ENCODE data around the gene HS3ST1.

Gene HS3ST1

DNA sequence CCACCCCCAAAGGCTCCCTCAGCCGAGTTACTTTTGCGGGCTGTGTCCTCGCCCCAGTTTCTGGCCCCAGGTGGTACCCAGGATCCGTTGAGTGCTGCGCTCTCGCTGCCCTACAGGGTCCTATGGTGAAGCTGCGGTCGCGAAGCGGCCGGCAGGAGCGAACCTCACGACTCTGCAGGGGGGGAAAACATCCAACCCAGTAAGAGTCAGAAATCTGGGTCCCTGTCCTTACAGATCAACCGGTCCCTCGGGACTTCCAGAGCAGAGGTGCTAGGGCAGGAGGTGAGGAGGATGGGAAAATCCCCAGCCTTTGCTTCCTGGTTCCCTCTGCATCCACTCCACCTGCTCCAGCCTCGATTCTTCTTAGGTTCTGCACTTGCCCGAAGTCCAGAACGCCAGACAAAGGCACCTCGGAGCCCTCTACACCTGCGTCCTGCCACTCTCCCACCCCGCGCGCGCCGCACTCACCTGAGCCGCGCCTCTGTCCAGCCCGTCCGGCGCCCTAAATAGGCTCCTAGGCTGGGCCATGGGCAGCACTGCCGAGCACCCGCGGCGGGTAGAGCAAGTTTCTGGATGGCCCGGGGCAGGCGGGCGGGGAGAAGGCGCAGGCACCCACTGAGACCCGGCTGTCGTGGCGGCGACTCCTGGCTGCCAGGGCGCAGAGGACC lies at the start of gene HS3ST1:
HS3ST1 (minus strand) TSS at position 664 of the 668 bp plus-strand sequence. CDS start 28,889 bp downstream, outside the sequence.
- DNase-seq (ENCODE audit: low read depth in 2 of 2): no peak

DNA sequence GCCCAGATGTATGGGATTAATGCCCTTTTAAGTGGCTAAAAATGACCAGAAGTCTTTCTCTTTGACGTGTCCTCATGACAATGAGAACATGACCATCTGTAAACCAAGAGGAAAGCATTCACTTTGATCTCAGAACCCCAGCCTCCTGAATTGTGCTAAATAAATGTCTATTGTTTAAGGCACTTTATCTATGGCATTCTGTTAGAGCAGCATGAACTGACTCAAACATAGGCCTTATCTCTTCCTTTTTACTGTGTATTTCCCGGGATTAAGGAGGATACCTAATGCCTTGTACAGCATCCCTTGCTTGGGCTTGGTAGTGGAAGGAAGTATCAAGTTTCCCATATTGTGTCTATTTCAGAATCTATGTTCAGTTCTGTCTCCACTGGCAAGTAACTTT lies 47.2 kb upstream of the HS3ST1 start:
- DNase-seq (ENCODE audit: low read depth in 2 of 2): no peak

DNA sequence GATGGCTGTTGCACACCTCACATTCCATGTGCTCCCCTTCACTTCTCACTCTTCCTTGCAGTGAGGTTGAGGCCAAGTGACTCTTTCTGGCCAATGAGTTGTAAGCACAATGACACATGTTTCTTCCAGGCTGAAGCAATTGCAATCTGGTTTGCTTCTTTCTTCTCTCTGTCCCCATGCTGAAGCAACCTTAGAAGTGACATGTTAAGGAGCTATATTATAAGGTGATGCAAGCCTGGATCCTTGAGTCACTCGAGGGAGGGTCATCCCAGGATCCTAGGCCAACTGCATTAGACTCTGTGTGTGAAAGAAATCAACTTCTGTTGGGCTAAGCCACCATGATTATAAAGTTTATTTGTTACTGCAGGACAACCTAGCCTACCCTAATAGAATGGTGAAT lies 45.5 kb upstream of the HS3ST1 start:
- DNase-seq (ENCODE audit: low read depth in 2 of 2): no peak

DNA sequence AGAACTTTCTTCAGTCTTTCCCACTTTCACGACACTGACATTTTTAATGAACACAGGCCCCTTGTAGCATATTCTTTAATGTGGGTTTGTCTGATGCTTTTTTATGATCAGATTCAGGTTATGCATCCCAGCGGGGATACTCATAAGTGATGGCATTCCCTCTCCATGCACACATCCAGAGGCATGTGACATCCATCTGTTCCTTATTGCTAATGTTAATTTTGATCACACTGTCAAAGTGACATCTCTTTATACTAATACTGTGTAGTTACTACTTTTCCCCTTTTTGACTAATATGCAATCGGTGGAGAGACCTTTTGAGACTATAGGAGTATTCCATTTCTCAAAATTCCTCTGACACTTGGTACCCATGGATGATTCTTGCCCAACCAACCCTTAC lies 43.8 kb upstream of the HS3ST1 start:
- no peak for DNase-seq (ENCODE audit: low read depth in 2 of 2)

DNA sequence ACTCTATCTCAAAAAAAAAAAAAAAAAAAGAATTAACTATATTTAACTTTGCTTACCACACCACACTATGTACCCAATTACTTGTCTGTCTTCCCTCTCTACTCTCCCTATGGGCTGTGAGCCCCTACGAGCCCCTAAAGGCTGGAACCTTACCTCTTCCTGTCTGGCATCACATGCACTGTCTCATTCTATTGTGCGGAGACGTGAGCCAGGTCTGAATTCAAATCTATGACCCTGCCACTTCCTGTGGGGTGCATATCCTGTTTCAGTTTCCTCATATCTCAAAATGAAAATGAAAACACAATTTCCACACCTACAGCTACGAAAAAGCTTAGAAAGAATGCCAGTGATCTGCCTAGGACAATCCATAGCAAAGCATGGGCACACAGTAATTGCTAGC lies 42.9 kb upstream of the HS3ST1 start:
- no peak for DNase-seq (ENCODE audit: low read depth in 2 of 2)

DNA sequence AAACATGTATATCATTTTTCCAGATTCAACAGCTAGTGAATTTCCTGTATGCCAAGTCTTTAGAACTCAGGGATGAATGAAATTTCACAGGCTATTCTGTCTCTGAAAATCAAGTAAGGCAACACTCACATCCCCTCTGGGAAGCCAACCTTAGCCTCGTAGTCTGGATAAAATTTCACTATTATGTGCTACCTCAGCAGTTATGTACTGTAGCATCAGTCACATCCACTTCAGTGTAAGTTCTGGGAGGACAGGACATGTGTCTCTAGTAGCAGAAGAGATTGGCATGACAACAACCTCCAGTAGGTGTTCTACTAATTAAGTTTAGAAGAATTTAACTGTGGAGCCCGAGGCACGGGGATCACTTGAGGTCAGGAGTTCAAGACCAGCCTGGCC lies 42.4 kb upstream of the HS3ST1 start:
- DNase-seq (ENCODE audit: low read depth in 2 of 2): no peak

DNA sequence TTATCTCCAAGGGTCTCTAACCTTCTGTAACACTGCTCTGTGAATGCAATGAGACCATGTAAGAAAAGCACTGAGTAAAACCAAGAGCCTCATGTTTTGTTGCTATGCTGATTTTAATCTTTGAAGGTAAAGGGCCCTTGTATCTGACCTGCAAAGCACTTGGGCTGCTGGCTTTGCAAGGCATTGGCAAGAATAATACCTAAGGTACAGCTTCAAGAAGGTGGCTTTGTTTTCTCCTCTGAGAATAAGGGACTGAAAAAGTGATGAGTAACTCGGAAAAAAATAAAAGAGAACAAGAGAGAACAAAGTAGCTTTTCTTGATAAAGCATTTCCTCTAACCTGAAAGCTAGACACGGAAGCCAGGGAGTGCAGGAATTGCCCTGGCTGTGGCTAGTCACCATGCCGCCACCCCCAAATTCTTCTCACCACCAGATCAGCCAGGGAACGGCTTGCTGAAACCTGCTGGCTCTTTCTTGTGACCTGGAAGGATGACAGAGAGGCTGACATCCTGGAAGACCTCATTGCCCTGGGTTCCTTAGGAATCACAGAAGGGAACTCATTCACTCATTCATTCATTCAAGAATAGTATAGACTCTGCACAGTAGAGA lies 41.8 kb upstream of the HS3ST1 start:
- DNase-seq (ENCODE audit: low read depth in 2 of 2): no peak

DNA sequence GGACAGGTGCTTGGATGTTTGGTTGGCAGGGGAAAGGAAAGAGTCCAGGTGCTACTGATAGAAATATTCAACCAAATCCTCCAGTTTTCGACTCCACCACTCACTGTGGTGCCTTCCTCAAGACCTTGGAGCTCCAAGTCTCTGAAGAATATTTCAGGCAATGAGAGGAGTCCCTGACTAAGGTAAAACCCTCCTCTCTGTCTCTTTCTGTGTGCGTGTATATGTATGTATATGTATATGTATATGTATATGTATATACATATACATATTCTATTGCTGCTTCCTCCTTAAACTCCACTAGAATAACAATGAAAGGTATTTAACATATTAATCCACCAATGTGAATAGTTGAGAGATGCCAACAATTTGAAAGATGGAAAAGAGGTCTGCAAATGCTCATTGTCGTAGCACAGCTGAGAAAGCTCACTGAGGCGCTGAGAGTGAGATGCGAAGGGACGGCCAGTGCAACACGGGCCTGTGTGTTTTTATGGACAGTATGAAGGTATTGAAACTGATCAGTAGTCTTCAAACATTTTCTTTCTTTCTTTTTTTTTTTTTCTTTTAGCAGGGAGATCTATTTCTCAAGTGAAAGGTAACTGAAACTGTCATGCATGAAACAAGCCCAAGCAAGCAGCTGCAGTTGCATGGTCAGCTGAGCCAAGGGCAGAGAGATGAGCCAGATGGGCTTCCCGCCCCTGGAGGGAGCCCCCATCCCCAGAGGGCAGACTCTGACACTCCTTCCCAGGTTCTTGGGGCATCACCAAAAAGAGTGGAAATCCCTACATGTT lies 41.1 kb upstream of the HS3ST1 start:
- DNase-seq (ENCODE audit: low read depth in 2 of 2): no peak

DNA sequence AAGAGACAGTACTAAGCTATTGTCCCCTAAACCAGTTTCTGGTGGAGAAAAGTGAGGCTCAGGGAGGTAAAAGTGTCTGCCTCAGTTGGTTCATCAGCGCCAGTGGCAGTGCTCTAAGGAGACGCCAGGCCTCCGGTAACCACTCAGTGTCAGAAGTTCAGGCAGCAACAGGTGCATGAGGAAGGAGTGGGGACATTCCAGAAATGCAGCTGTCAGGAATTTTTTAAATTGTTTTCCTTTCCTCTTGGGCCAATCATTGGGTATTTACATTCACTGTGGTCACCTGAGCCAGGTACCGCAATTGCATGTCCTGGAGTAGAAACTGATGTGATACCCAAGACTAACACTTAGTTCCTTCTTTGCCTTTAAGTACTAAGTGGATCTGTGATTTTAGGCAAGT lies 40.2 kb upstream of the HS3ST1 start:
- no peak for DNase-seq (ENCODE audit: low read depth in 2 of 2)

DNA sequence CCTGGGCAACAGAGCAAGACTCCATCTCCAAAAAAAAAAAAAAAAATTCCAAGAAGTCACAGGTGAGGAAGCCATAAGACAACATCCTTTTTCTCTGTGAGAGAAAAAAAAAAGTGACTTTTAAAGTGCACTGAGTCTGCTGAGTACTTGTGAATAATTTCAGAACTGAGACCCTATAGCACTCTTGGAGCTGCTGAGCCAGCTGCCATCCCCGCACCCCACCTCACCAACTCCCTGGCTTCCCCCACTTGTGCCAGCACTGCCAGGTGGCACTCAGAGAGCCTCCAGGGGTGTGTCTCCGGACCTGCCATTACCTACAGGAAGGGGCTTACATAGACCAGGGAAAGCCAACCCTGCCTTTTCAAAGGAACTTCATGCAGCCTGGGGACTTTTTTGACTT lies 39.2 kb upstream of the HS3ST1 start:
- DNase-seq (ENCODE audit: low read depth in 2 of 2): no peak

DNA sequence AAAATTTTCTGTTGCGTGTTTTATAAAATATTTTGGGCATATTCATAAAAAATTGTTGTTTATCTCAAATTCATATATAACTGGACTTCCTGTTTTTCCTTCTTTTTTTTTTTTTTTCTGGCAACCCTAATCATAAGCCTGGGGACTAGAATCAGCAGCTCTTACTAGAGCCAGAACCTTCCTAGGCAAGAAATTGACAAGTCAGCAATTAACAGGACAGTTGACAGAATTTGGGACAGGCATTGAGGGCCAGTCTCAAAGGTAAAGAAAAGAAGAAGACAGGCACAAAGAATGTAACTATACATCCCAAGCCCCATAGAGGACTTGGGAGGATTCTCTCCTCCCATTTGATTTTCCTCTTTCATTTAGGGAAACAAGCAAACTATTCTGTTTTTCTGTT lies 35.0 kb upstream of the HS3ST1 start:
- DNase-seq (ENCODE audit: low read depth in 2 of 2): no peak

DNA sequence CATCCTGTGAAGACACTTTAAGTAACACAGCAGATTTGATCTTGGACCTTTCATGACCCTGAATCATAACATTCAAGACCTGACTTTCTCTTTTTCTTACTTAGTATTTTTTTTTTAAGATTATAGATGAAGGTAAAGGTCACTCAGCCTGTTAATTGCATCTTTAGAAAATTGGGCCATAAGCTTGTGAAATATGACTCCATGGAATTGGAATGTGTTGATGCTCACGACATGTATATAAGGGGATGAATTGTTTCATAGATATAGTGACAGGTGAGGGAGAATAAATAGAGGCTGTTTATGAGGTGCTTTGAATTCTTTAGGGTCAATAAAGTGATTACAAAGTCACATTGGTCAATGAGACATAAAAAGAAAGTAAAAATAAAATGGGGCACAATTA lies 27.7 kb upstream of the HS3ST1 start:
- no peak for DNase-seq (ENCODE audit: low read depth in 2 of 2)

DNA sequence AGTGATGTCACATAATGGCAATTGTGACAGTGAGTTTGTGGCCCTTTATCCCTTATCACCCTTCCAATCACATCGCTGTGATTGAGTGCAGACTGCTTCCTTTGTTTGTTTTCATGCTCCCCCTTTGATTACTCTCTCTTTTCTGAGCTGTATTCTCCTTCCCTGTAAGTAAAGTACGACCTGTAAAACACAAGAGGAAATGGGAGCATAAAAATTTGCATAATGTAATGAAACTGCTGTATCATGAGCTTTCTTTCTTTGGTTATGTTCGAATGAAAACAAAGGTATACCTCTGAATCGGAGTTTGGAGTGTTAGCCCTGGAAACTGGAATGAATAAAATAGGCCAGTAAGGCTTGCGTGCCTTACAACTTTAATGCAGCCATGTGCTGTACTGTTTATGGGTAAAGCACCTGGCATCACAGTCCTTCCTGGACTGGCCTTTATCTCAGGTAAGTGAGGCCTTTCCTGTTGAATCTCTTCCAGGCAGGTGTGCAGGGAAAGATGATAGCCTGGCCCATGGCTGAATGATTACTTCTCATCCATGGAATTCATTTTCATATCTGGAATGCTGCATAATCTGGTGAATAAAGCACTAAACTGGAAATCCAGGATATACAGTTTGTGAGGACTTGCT lies 26.6 kb upstream of the HS3ST1 start:
- no peak for DNase-seq (ENCODE audit: low read depth in 2 of 2)

DNA sequence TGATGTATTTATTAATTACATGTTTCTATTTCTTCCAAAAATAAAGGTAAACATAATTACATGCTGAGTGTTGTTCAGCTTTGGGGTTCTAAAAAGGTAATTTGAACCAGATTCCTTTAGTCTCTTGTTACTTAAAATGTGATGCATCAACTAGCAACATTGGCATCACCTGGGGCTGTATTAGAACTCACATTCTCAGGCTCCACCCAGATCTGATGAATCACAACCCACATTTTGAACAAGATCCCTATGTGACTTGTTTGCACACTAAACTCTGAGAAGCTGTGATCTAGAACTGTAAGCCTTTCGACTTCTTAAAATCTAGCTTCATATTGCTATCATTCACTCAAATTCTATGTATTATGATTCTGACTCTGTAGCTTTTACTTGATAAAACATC lies 23.0 kb upstream of the HS3ST1 start:
- DNase-seq (ENCODE audit: low read depth in 2 of 2): no peak

DNA sequence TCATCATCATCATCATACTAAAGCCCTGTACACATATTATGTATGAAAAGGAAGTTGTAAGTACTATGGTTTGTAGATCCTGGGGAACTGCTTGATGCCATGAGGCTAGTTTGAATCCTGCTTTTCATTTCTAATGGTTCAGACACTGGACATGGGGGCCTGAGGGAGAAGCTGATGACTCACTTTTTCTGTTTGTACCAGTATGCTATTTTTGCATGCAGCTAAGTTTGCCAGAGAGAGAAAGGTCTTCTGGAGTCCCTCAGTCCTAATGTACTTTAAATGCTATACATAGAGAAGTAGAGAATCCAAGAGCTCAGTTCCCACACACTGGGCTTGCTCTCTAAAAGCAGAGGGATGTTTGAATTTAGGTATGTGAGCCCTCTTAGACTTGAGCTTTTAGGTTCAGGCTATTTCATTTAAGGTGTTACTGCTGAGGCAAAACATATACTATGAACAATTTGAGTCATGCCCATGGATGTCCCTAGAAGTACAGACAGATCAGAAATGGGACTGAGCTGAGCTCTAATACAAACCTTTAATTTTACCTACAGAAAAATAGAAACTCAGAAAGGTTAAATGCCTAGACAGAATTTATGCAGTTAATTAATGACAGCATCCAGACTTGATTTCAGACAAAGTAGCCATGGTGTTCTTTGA lies 17.6 kb upstream of the HS3ST1 start:
- no peak for DNase-seq (ENCODE audit: low read depth in 2 of 2)

DNA sequence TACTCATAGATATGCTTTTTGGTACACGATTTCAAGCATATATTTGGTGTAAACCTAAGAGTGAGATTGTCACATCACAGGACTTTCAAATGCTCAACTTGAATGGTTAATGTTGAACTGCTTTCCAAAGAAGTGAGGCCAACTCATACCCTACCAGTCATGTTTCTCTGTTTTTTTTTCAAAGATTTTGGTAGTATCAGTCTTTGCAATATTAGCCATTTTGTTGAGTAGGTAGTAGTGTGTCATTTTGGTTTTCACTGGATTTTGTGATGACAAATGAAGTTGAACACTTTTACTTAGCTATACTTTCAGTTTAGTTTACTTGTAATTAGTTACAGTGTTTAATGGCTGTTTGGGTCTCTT lies 12.5 kb upstream of the HS3ST1 start:
- DNase-seq (ENCODE audit: low read depth in 2 of 2): no peak

DNA sequence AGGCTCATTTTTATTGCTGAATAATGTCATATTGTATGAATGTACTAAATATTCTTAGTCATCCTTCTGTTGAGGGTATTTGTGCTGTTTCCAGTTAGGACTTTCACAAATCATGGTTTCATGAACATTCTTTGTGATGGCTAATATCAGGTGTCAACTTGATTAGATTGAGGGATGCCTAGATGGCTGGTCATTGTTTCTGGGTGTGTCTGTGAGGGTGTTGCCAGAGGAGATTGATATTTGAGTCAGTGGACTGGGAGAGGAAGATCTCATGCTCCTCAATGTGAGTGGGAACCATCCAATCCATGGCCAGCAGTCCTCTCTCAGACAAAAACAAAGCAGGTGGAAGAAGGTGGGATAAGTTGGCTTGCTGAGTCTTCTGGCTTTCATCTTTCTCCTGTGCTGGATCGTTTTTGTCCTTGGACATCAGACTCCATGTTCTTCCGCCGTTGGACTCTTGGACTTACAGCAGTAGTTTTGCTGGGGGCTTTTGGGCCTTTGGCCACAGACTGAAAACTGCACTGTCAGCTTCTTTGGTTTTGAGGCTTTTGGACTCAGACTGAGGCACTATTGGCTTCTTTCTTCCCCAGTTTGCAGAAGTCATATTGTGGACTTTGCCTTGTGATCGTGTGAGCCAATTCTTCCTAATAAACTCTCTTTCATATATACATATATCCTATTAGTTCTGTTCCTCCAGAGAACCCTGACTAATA lies 11.9 kb upstream of the HS3ST1 start:
- DNase-seq (ENCODE audit: low read depth in 2 of 2): no peak

DNA sequence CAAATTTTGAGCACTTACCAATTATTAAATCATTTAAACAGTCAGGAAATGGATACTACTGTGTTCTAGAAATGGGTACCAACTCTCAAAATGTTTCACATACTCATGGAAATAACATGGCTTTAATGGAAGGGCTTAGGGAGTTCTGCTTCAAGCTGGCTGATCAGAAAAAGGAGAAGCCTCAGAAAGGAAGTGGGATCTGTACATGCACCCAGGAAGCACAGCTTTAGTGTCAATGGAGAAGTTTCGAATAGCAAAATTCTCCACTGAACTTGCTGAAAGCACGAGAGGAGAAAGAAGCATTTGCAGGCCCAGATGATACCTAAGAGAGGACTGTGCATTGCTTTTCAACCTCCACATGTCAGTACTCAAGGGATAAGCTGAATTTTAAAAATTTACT lies 11.1 kb upstream of the HS3ST1 start:
- no peak for DNase-seq (ENCODE audit: low read depth in 2 of 2)

DNA sequence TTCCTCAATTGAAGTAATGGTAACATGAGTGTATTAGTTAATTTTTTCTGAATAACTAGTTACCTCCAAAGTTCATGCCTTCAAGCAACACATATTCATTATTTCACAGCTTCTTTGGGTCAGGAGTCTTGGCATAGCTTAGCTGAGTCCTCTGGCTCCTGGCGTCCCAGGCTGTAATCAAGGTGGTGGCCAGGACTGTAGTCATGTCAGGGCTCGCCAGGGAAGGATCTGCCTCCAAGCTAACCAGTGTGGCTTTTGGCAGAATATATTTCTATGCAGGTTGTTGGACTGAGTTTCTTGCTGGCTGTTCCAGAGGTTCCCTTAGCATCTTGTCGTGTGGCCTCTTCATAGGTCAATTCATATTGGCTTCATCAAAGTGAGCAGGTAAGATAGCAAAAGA lies 10.0 kb upstream of the HS3ST1 start:
- no peak for DNase-seq (ENCODE audit: low read depth in 2 of 2)

DNA sequence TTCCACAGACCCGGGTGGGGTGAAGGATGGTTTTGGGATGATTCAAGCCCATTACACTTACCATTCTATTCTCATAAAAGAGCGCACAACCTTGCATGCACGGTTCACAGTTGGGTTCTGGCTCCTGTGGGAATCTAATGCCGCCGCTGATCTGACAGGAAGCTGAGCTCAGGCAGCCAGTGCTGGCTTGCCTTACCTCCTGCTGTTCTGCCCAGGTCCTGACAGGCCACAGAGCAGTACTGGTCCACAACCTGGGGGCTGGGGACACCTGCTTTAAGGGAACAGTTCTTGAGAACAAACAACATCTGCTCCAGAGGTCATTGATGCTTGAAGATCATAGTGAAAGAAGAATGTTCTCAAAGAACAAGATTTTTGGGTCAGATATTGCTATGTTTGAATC lies 8.0 kb upstream of the HS3ST1 start:
- DNase-seq (ENCODE audit: low read depth in 2 of 2): no peak

DNA sequence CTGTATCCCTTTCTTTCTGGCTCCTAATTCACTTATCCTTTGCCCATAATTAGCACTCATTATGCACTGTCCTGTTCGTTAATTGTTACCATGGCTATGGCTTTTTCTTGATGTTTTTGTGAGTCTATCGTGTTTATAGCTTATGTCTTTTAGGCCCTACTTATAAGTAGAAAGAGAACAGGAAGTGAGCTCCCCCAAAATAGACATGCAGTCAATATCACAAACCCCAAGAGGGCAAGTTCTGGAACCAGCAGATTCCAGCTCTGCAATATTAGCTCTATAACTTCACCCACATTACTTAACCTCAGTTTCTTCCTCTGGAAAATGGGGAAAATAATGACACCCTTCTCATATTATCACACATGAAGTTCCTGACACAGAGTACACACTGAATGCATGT lies 7.4 kb upstream of the HS3ST1 start:
- no peak for DNase-seq (ENCODE audit: low read depth in 2 of 2)

DNA sequence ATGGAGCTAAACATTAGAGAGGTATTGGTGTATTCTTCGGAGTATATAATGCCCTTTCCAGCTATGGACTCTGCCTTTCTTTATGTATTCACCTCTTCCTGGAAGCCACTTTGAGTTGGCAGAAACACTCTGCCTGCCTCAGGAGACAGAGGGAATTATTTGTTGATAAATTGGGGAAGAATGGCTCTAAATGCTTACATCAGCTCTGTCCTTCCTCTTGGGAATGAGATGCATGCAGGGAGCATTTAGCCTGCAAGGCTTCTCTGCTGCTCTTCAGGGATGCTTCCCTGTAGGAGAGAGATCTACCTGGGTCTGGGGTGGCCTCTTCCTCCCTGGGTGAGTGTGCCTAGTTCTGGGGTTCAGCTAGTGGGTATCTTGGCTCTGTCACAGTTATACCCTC lies 6.9 kb upstream of the HS3ST1 start:
- no peak for DNase-seq (ENCODE audit: low read depth in 2 of 2)
